Right cardiac atrium (tissue), 5 donors: ENCODE data around the gene E2F1. TPM values are rescaled to one million over a fixed set of nuclear protein-coding genes. Genes with fewer than 3 reads are reported as not detected.

Experiments used
- ATAC-seq, 2 donors: fragments of 200-7000 bp; cut with Tn5 transposase; one replicate each; pipeline versions ENCODE4 v1.8.0 to v1.9.1; 2020; ENCODE audit warnings: moderate library complexity in 2 of 2, mild to moderate bottlenecking in 1 of 2
- DNase-seq, 3 donors: peaks; one replicate each; pipeline ENCODE4 v3.0.0-alpha.2; 2020
- H3K27ac ChIP-seq: one replicate; pipeline ENCODE4 v1.5.1; 2013; ENCODE audit warnings: mild to moderate bottlenecking, low read length, control low read depth, moderate library complexity
- H3K27me3 ChIP-seq: one replicate; pipeline ENCODE4 v1.6.1; 2013; ENCODE audit not compliant: control insufficient read depth, insufficient read depth
- H3K4me1 ChIP-seq: one replicate; pipeline ENCODE4 v1.6.1; 2013; ENCODE audit warnings: low read length; ENCODE audit not compliant: control insufficient read depth, insufficient read depth
- H3K4me3 ChIP-seq: one replicate; pipeline ENCODE4 v1.5.1; 2013; ENCODE audit warnings: low read length, control low read depth
- H3K9me3 ChIP-seq: one replicate; pipeline ENCODE4 v1.6.1; 2013; ENCODE audit warnings: low read length; ENCODE audit not compliant: control insufficient read depth
- WGBS: extraction: QIAGEN DNeasy Blood & Tissue Kit; methylation state at CpG from one replicate; pipeline ENCODE4 v1.1.7; 2013; 5-methylcytosine and 5-hydroxymethylcytosine counted together
- intact Hi-C, 4 donors: fragments of 100-400 bp; cut with DNase I; formaldehyde crosslinking; loops; one replicate each; pipeline versions ENCODE4 v1.11.0 to v1.14.0; 2022 to 2023
- polyA plus RNA-seq: library from polyadenylated mRNA; stranded (reverse); fragments of 200-250 nt; gene quantifications from one replicate; pipeline ENCODE4 v1.2.3, GENCODE V29; 2013
- total RNA-seq, 4 donors: library from RNA; stranded (reverse); fragmentation: NEBNext Ultra II Directional; extraction: Animal tissue kit (Norgen Biotek cat#: 25700); gene quantifications; one replicate each; pipeline ENCODE4 v1.2.1, GENCODE V29; 2021
- donor health status: healthy with polysubstance abuse.
- donor health status: DM: no; HTN: yes; CAD: no.
- donor health status: DM: no; HTN: no; CAD: no.
- donor health status: DM: no; HTN: yes; CAD: no; lungs with severe emphysema.
- donor health status: DM: yes; HTN: yes; CAD: no.

Gene E2F1
- total and polyA plus RNA-seq, 5 donors, result 0.45 to 2.2 (median 0.97) TPM

GRCh38 chr20:33626190-33626589 is 60.0 kb downstream of the E2F1 start:
- intact Hi-C loops, result no loop called here
- Histone ChIP-seq H3K4me3 (no peak overlapping the region), H3K27me3 (no peaks in the 10 kb centered on the region), H3K4me1 (no peaks in the 10 kb centered on the region), H3K9me3 (no peaks in the 10 kb centered on the region), H3K27ac (no peak overlapping the region)
- DNase-seq, result no peak
- no peak for ATAC-seq
- 98% methylated on average over 4 of the region's 4 CpGs for WGBS

Other genes starting within 250 kb of the E2F1 start
- 100 to 1,000 TPM; 160 to 207 (median 170) TPM for gene SNTA1, start 242.6 kb downstream of the E2F1 start, total RNA-seq
- gene SNTA1, start 242.6 kb downstream of the E2F1 start, polyA plus RNA-seq, result 221 TPM
- 10 to 100 TPM; 11.9 to 13.9 (median 12.8) TPM for gene CBFA2T2, start 196.3 kb downstream of the E2F1 start, total RNA-seq
- 5.6 TPM for gene CBFA2T2, start 196.3 kb downstream of the E2F1 start, polyA plus RNA-seq
- not detected for gene C20orf144, start 24.1 kb downstream of the E2F1 start, total RNA-seq
- gene C20orf144, start 24.1 kb downstream of the E2F1 start, polyA plus RNA-seq, result 0.05 TPM
- under 1 TPM; 0.29 to 0.71 (median 0.32) TPM for gene ACTL10, start 19.4 kb downstream of the E2F1 start, total RNA-seq
- gene ACTL10, start 19.4 kb downstream of the E2F1 start, polyA plus RNA-seq, result 0.27 TPM
- gene NECAB3, start 12.0 kb downstream of the E2F1 start, total RNA-seq, result 10 to 100 TPM; 55.4 to 61.3 (median 57.0) TPM
- gene NECAB3, start 12.0 kb downstream of the E2F1 start, polyA plus RNA-seq, result 57.4 TPM
- gene PXMP4, start 33.9 kb upstream of the E2F1 start, total RNA-seq, result 10 to 100 TPM in 3 of 4 donors, 1 to 10 TPM in 1; 8.0 to 12.9 (median 11.2) TPM
- 4.2 TPM for gene PXMP4, start 33.9 kb upstream of the E2F1 start, polyA plus RNA-seq
- gene ZNF341, start 45.6 kb upstream of the E2F1 start, total RNA-seq, result 1 to 10 TPM; 1.5 to 2.2 (median 1.8) TPM
- gene ZNF341, start 45.6 kb upstream of the E2F1 start, polyA plus RNA-seq, result 2.0 TPM
- 100 to 1,000 TPM in 1 of 4 donors, 10 to 100 TPM in 3; 88.3 to 117 (median 90.2) TPM for gene CHMP4B, start 125.0 kb upstream of the E2F1 start, total RNA-seq
- 126 TPM for gene CHMP4B, start 125.0 kb upstream of the E2F1 start, polyA plus RNA-seq